HG02571 (cell line): Measurements from ENCODE around the gene SERPINB7.
"Not testable (repeated sequence)": the region's sequence is repeated elsewhere in the genome, so short reads cannot be mapped to it uniquely, and the experiment has no call there.

Experiments used
- ATAC-seq: cut with Tn5 transposase; IDR thresholded peaks from one replicate; pipeline ENCODE4 v1.9.1; 2021; ENCODE audit warnings: mild to moderate bottlenecking, moderate library complexity; ENCODE audit not compliant: unreplicated experiment

Gene SERPINB7, protein sequence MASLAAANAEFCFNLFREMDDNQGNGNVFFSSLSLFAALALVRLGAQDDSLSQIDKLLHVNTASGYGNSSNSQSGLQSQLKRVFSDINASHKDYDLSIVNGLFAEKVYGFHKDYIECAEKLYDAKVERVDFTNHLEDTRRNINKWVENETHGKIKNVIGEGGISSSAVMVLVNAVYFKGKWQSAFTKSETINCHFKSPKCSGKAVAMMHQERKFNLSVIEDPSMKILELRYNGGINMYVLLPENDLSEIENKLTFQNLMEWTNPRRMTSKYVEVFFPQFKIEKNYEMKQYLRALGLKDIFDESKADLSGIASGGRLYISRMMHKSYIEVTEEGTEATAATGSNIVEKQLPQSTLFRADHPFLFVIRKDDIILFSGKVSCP

GRCh38 chr18:63775166-63775730, at the start of gene SERPINB7:
TSS of gene SERPINB7 (plus strand) at chr18:63775418. CDS start at chr18:63782373, 6,955 bp downstream.
- ATAC-seq = no peak

- no peak for ATAC-seq
Observed at GRCh38 chr18:63725682-63726480, 49.3 kb upstream of the SERPINB7 start.

DNA sequence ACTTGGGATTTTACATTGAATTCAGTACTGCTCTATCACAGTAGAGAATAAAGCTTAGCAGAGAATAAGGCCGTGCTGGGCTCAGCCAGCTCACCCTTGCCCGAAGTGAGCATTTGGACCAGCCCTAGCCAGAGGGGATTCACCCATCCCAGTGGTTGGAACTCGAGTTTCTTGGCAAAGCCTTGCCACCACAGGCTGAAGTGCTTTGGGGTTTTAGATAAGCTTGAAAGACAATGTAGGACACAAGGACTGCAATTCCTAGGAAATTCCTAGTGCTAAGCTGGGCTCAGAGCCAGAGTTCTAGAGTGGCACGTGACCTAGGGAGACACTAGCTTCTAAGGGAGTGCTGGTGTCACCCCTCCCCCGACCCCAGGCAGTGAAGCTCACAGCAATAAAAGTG, 44.4 kb upstream of the SERPINB7 start:
- ATAC-seq = no peak

- ATAC-seq = no peak
Observed at GRCh38 chr18:63731215-63731614, 44.0 kb upstream of the SERPINB7 start.

GRCh38 chr18:63736876-63737275, 38.3 kb upstream of the SERPINB7 start:
- ATAC-seq = no peak

DNA sequence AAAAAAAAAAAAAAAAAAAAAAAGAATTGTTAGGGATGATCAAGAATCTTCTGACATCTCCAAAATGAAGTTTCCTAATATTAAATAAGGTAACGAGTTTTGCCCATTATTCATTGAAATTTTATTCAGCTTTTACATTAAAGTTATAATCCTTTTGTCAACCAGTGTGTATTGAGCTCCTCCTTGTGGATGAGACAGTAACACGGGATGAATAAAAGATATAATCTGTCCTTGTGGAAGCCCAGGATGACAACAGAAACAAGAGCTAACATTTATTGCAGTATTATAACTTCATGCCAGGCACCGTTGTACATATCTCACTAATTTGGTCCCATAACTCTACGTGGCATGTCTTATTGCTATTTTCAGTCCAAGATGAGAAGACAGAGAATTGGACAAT, 33.4 kb upstream of the SERPINB7 start:
- no peak for ATAC-seq

DNA sequence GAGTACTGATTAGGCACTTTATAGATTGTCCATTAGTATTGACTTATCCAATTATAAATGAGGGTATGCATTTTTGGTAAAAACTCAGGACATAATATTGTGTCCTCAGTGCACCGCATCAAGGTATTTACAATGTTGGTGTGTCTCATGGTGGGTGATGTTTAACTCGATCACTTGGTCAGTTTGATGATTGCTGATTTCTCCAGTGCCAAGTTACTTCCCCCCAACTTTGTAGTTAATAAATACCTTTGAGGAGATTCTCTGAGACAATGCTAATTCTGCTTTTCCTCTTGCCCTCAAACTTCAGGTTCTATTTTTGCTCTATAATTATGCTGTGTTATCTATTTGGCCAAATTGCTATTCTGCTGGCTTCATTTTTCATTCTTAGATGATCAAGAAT, 28.2 kb upstream of the SERPINB7 start:
- no peak for ATAC-seq

GRCh38 chr18:63749489-63749888, 25.7 kb upstream of the SERPINB7 start:
- no peak for ATAC-seq

- ATAC-seq = no peak
Observed at GRCh38 chr18:63752636-63753035, 22.6 kb upstream of the SERPINB7 start.

- ATAC-seq = no peak
Observed at GRCh38 chr18:63753676-63754075, 21.5 kb upstream of the SERPINB7 start.

GRCh38 chr18:63757541-63757940, 17.7 kb upstream of the SERPINB7 start:
- ATAC-seq = no peak

DNA sequence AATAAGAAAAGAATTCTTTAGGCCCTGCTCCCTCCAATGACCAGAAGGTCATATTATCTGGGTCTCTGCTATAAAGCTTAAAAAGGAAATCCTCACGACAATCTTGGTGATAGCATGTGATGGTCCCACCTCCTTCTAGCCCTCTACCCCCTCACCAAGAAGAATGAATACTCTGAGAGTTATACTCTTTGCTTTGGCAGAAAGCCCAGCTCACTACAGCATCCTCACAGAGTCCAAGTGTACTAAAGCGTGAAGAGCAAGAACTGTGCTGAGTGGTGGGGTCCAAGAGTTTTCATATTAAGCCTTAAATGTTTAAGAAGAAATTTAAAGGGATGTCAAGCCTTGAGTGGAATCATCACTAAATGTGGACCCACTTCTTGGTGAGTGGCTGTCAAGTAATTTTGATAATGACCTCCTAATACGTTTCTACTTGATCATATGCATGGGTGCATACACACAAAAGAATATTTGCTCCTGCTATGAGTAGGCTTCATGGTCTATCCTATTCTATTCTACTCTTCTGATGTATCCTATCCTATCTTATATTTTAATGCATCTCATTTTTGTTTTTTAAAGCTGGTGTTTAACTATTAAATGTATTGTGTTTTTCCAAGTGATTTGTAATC, 16.5 kb upstream of the SERPINB7 start:
- no peak for ATAC-seq

GRCh38 chr18:63759786-63760185, 15.4 kb upstream of the SERPINB7 start:
- not testable (repeated sequence) for ATAC-seq

GRCh38 chr18:63762518-63762917, 12.7 kb upstream of the SERPINB7 start:
- ATAC-seq = no peak

GRCh38 chr18:63763831-63764600, 11.2 kb upstream of the SERPINB7 start:
- no peak for ATAC-seq

DNA sequence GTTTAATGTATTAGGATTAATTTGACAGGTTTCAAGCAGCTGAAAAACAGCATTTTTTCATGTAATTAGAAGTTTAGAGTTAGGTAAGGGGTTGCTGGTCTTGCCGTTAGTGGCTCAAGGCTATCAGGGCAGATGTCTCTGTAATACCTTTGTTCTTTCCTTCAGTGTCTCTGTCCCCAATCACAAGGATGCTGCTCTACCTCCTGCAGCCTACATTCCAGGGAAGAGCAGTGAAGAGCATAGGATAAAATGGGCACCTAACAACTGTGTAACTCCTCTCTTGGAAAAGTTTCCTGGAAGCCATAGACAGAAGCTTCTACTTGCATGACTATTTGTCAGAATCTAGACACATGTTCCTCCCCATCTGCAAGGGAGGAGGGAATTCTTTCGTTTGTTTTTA, 9.4 kb upstream of the SERPINB7 start:
- ATAC-seq = no peak

GRCh38 chr18:63773551-63773950, 1.7 kb upstream of the SERPINB7 start:
- ATAC-seq = no peak

DNA sequence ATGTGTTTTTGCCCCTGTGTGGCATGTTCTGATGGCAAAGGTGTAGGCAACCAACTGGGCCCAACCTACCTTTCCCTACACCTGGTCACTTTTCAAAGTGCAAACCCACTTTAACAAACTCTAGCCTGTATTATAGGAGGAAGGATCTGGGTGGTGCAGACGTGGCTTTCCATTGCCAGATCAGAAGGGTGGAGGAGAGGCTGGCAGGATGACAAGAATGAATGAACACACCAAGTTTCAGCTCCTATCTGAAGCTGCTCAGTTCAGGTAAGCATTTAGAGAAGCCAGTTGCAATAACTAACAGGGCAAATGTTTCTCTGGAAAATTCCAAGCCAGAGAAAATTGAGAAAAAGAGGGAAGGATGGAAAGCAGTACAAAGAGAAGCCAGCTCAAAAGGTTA, 707 bp upstream of the SERPINB7 start:
- ATAC-seq = no peak

- no peak for ATAC-seq
Observed at GRCh38 chr18:63779386-63779785, 4.2 kb downstream of the SERPINB7 start.

DNA sequence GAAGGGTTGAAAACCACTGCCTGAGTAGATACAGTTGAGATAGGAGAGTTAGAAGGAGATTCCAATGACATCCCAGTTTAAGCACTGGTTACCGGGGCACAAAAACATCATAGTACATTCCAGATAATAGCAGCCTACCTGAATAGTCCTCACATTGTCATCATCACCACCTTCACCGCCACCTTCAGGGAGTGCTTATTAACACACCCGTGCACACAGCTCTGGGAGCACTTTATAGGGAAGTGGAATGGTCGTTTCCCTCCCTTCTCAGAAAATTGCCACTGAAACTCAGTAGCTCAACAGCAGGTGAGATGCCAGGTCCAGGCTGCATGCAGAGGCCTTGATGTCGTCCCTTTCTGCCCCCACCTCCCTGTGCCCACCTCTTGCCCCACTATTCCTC, 8.2 kb downstream of the SERPINB7 start:
- no peak for ATAC-seq
